Inferior parietal cortex (tissue), 1 donor: ENCODE data around the gene TUBGCP2.

Experiments used
- DNase-seq: peaks from one replicate; pipeline ENCODE4 v3.0.0-alpha.2; 2016; ENCODE audit errors: extremely low spot score

TUBGCP2 gene

DNA sequence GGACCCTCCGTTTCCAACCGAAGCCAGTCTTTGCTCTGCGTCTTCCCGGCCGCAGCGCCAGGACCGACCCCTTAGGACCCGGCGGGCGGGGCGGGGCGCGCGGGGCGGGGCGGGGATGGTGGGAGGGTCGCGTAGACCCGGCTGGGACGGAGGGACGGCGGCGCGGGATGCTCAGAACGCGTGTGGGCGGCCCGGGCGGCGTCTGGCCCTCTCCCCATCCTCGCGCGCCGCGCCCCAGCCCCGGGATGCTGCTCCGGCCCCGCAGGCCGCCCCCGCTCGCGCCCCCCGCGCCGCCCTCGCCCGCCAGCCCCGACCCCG, 78.7 kb downstream of the TUBGCP2 start, which contains the start of gene UTF1:
TSS of gene UTF1 (plus strand) at position 174 of the 318 bp plus-strand sequence. CDS start at position 246, 72 bp downstream.
- DNase-seq: no peak

DNA sequence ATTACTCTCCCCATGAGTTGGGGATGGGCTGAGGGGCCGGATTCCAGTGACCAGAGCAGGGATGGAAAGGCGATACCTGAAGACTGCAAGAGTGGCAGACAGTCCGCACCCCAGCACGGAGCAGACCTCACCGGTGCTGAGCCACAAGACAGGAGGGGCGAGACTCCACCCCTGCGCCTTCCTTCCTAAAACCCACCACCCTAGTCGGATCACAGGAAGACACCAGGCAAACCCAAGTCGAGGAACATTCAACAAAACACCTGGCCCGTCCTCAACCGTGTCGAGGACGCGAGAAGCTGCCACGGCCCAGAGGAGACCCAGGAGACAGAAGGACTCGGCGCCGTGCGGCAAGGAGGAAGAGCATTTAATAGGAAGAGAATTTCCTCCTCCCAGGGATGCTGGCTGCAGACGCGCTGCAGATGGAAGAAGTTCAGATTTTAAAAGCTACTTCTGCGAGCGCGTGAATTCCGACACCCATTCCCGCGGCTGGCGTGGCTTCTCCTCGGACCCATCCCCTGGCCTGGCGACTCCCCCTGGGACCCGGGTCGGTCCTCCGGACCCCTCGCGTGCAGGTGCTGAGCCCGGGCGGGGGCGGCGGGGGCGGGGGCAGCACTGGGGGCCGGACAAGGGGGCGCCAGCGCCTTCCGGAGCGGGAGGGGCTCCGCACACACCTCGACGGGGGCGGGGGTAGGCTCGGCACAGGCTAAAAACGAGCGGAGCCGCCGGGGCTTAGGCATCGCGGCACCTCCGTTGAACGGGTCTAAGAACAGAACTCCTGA, 79.2 kb downstream of the TUBGCP2 start:
- no peak for DNase-seq
